Right ventricle myocardium inferior (tissue), 1 donor: ENCODE results near the gene SLC46A2. TPM values are rescaled to one million over a fixed set of nuclear protein-coding genes. Genes with fewer than 3 reads are reported as not detected.

Experiments used
- ATAC-seq: fragments of 200-7000 bp; cut with Tn5 transposase; one replicate; pipeline ENCODE4 v1.9.1; 2020; ENCODE audit warnings: mild to moderate bottlenecking, moderate library complexity
- DNase-seq: peaks from one replicate; pipeline ENCODE4 v3.0.0; 2021; ENCODE audit errors: missing footprints
- intact Hi-C: fragments of 100-400 bp; cut with DNase I; formaldehyde crosslinking; loops from one replicate; pipeline ENCODE4 v1.11.0; 2022
- total RNA-seq: library from RNA; stranded (reverse); fragmentation: NEBNext Ultra II Directional; extraction: Animal tissue kit (Norgen Biotek cat#: 25700); gene quantifications from one replicate; pipeline ENCODE4 v1.2.1, GENCODE V29; 2021
- donor health status: DM: no; HTN: yes; CAD: no; lungs with severe emphysema.

The SLC46A2 gene
- total RNA-seq, 1 donor from 2014 or later, result not detected

DNA sequence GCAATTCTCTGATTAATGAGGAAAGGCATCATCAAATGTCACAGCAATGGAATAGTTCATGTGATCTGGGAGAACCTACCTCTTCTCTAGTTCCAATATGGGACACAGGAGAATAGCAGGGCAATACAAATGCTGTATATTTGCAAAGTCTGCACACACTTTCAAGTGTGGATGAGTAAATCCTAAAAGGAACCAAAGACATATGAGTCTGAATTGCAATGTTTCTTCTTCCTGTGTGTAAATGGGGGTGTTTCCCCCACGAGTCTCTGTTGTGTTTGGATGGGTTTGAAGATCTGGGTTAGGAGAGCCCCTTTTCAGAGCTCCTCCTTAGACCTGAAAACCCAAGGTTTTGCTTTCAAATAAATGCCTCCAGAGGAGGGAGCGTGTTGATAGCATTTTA lies 26.9 kb downstream of the SLC46A2 start:
- intact Hi-C loops, result no loop called here
- ATAC-seq, result no peak
- no peak for DNase-seq

DNA sequence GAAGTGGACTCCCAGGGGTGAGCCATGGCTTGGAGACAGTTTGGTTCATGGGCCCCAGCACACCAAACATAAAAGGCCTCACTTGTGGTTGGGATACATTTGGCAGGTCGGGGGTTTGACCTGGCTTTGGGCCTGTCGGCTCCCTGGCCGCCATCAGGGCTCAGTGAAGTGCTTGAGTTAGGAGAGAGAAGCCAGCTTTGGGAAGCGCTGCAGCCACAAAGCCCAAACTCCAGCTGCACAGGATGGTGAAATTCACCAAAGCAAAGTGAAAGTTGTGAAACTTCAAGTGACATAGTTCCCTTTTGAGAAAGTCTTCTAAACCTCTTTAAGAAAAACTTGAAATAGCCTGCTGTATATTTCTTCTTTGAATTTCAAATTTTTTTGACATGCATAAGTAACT lies 27.5 kb downstream of the SLC46A2 start:
- DNase-seq (peak; percentile 74), ATAC-seq (peak; percentile 58)
- intact Hi-C loops, result no loop called here

DNA sequence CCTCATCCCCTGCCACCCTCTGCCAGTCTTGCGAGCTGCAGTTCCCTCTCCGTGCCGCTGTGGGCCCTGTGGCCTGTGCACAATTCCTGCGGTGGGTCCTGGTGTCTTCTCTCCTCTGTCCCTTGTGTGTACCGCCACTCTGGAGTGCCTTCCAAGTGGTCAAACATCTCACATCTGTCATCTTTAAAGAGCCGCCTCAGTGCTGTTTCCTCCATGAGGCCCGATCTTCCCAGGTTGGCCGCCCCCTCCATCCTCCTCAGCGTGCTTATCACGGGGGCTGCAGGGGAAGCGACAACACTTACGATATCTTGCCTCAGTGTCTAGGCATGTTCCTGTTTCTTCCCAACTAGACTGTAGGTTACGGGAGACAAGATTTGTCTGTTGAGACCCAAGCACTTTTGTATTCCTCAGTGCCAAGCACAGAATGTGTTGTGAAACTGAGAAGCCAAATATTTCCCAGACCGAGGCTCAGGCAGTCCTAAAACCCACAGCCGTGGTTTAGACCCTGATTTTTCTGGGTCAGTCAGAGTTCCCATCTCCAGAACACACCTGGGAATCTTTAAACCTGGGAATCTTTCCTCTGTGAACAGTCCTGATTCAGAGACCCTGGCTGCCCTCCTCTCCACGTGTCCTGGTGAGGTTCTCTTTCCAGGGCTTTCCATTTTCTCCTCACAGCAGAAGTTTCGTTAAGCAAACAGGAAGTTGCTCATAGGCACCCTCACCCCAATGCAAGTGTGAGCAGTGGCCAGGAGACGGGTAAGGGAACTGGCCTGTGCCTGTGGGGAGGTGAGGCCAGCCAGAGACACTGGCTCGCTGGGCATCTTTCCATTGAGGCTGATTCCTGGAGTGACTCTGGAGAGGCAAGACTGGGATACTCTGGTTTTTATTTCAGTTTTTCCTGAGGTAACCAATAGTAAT lies 28.8 kb downstream of the SLC46A2 start:
- ATAC-seq (peak; percentile 64), DNase-seq (peak; percentile 79)
- intact Hi-C loops, result no loop called here

DNA sequence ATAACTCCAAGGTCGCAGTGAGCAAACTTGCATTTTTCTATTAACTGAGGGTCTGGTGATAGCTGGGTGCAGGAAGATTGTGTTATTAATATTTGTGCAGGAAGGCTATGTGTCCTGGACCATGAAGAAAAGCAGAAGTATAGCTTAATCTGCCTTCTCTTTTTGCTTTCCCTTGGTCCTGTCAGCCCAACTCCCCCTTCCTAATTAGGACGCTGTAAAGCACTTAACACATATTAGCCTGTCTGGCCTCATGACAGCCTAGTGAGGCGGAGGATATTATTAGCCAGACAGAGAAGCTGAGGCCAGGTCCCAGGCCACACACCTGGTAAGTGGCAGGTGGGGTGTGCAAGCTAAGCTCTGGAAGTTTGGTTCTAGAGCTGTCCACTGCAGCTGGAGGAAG lies 29.5 kb downstream of the SLC46A2 start:
- intact Hi-C loops, result no loop called here
- DNase-seq (no peak), ATAC-seq (no peak)

DNA sequence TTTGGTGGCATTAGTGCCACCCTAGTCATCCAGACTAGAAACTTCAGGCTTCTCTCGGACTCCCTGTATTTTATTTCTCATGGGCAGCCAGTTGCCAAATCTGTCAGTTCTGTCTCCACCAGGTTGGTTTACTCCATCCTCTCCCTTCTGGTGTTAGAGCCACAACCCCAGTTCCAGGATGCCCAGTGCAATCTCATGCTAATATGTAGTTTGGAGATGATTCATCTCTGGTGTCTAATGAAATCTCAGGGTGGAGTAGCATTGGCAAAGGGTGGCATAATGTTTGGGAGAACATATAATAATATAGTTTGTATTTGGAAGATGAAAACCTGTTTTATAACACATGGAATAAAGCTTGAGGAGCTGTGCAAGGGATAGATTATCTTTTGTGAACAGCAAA lies 30.2 kb downstream of the SLC46A2 start:
- DNase-seq, result no peak
- ATAC-seq, result no peak
- intact Hi-C loops, result no loop called here

DNA sequence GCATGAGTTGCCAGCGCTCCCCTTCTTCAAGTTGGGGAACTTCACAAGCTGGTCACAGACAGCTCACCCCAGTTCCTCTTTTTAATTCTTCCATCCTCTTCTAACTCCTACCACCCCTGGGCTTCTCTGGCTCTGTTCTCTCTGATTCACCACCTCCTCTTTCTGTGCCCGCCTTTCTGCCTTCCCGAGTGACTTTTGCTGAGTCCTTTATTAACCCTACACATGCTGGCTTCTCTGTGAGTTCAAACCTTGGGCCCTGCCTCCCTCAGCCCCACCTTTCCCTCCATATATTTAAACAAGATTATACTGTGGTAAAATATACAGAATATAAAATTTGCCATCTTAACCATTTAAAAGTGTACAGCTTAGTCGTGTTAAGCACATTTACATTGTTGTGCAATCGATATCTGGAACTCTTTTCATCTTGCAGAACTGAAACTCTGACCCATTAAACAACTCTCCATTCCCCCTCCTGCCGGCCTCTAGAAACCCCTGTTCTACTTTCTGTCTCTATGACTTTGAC lies 32.0 kb downstream of the SLC46A2 start:
- intact Hi-C loops, result no loop called here
- ATAC-seq (peak; percentile 24), DNase-seq (no peak)

DNA sequence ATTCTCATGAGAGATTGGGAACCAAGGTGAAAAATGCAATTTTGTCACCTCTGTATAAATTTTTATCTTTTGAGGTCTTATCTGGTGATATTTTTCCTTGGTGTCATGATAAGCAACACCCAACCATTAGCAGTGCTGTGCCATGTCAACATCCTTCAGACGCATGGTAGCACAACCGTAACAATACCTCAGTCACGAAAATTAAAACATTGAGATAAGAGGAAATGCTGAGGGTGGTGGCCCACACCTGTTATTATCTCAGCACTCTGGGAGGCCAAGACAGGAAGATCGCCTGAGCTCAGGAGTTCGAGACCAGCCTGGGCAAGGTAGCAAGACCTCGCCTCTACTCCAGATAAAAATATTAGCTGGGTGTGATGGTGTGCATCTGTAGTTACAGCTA lies 32.7 kb downstream of the SLC46A2 start:
- intact Hi-C loops, result no loop called here
- no peak for ATAC-seq
- DNase-seq, result no peak

DNA sequence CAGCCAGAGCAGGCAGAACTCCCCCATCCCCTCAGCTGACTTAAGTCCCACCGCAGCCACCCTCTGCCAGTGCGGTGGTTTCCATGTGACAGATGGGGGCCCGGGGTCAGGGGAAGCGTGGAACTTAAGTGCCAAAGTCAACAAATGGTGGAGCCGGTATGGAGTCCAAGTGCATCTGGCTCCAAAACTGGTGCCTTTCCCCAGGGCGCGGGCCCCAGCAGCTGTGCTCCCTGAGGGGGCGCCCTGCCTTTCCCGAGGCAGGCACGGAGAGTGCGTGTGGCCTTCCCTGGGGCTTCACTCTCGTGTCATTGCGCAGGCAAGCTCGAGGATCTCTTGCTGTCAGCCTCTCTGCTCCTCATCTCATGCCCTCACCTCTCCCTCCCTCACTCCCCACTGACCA lies 33.8 kb downstream of the SLC46A2 start:
- intact Hi-C loops, result no loop called here
- no peak for DNase-seq
- no peak for ATAC-seq

DNA sequence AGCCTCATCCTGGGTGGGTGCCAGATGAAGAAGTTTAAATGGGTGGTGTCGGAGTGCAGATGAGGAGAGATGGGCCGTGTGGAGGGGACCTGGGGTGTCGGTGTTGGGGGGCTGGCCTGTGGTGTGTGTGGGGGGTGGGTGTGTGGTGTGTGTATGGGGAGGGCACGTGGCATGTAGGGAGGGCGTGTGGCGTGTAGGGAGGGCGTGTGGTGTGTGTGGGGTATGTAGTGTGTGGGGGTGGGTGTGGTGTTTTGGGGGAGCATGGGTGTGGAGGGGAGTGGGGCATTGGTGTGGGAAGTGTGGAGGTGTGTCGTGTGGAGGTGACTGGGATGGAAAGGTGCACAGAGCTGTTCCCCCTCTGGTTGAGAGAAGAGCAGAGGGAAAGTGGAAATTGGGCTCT lies 34.5 kb downstream of the SLC46A2 start:
- ATAC-seq, result no peak
- DNase-seq, result no peak
- intact Hi-C loops, result no loop called here

DNA sequence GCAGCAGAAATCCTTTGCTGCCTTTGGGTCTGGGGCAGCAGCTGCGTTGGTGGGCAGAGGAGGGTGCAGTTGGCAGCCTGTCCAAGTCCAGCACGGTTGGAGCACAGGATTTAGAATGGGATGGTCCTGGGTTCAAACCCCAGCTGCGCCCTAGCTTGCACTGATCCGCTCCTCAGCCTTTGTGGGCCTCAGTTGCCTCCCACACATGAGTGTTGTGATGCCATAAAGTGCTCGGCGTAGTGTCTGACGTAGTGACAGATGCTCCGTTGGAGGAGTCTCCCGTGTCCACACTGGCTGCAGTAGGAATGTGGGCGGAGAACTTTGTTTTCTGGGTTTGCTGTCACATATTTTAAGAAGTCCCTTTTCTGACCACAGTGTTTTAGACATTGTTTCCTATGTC lies 36.0 kb downstream of the SLC46A2 start:
- intact Hi-C loops, result no loop called here
- no peak for DNase-seq
- ATAC-seq, result no peak

DNA sequence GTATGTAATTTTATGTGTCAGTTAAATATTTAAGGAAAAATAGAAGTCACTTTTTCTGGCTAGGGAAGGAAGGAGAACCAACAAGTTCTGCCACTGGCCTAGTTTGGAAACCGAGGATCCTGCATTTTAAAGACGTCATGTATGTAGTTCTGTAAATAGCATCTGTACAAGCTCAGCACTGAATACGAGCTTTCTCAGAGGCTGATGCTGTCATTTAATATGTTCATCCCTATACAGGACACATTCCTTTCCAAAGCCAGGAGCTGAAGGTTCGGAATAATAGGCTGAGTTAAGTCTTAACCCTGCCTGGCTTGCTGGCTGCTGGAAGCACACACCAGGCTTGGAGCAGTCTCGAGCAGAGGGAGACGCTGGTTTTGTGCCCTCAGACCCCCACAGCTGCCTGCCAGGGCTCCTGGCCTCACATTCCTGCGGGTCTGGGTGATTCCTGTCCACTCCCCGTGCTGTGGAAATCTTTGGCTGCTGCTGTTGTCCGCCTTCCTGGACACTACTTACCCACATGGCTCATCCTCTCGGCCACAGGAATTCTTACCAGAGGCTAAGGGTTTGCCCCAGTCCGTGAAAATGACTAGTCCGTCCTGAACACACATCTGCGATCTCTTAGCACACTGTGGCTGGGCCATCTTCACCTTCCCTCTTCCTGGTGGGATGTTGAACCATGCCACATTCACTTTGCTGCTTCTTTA lies 36.6 kb downstream of the SLC46A2 start:
- intact Hi-C loops, result no loop called here
- ATAC-seq, result no peak
- DNase-seq, result no peak

DNA sequence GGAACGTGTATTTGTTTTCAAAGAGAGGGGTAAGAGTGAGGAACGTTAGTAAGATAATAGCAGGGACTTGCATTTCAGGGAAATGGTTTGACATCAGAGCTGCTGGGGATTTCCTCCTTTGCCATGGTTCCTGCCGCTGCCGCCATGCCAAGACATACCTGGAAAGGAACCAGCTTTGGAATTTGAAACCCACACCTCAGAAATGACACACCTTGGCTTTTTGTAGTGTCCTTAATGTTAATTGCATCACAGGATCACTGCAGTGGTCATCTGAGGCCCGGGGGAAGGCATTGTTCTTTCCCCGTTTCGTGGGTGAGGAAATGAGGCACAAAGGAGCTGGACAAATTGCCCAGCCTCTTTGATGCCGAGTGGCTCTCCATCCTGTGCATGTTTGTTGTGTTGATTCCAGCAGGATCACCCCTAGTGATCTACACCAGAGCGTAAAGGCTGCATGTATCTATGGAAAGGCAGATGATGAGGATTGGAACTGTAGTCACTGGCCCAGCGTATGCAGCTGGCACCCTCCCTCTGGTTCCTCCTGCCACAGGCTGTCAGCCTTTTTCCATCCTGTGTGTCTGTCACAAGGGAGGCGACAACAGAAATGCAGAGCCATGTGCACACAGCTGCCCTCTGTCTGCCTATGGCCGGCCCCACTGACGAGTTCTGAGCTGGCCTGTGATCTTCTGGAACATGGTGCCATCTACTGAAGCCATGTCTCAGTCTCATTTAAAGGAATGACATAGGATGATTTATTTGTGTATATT lies 37.8 kb downstream of the SLC46A2 start:
- ATAC-seq (no peak), DNase-seq (no peak)
- intact Hi-C loops, result no loop called here

DNA sequence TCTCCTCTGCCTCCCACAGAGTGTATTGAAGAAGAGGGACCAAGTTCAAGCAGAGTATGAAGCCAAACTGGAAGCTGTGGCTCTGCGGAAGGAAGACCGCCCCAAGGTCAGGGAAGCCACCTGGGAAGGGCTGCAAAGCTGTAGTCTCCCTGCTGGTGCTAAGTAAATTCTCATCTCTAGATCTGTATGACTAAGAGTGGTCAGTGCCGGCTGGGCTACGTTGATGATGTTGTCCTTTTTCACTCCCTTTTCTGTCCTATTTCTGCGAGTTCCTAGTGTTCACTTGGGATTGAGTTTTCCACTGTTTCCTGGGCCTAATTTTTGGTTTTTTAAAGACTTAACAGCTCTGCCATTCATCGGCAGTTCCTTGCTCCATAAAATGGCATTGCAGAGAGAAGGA lies 39.8 kb downstream of the SLC46A2 start:
- no peak for DNase-seq
- ATAC-seq, result no peak
- intact Hi-C loops, result no loop called here

DNA sequence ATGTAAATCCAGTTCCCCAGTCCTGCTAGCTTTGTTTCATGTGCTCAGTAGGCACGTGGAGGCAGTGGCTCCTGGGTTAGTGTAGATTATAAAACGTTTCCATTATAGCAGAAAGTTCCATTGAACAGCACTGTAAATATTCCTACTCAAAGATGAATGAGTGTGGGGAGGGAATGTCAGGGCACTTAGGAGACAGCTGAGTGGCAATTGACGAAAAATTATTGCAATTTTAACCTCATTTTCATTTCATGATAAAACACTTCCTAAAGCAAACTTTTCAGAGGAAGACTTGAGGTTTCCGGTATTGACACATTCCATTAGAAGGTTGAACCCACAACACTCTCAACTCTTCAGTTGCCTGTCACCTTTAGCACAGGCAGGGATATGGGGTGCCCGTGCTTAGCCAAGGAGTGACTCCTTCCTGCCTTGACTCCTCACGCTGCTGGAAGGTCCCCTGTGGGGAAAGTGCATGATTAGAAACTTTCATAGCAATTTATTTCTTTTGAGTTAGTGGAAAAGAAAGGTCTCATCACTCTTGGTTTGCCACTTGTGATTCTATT lies 41.2 kb downstream of the SLC46A2 start:
- DNase-seq (no peak), ATAC-seq (no peak)
- intact Hi-C loops, result loop anchor here (10.0 kb wide), 1 partner anchor 265 kb away; no protein-coding TSS in a partner anchor

DNA sequence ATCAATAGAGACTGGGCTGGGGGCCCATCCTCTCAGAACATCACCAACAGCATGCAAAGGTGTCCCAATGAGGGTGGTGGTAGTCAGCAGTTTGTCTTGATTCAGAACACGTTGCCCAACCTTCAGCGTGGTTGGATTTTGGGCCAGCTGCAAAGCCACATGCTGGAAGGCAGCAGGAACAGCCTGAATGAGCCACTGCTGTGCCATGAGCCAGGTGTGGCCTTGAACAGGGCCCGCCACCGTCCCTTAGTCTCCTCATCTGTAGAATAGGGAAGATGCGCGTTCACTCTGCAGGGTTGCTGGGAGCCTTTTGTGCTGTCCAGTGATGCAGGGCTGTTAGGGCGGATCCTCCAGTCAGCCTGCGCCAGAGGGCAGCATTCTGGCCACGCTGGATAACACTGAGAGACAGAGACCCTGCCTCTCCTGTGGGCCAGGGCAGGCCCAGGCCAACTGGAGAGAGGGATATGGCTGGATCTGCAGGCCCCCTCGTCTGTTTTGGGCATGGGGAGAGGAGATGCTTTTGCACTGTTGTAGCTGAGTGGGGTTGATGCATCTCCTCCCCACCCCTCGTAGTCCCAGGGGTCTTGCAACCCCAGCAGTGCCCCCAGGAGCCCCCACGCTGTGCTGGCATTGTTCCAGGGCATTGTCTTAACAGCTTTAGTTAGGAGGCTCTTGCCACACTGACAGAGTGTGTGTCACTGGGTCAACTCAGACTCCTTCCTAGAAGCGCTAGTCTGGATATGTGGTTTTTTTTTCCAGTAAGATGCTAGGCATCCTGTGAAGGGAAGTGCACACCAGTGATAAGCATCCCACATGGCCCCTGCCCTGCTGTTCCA lies 42.1 kb downstream of the SLC46A2 start:
- DNase-seq (no peak), ATAC-seq (no peak)
- intact Hi-C loops, result loop anchor here (10.0 kb wide), 1 partner anchor 266 kb away; no protein-coding TSS in a partner anchor

DNA sequence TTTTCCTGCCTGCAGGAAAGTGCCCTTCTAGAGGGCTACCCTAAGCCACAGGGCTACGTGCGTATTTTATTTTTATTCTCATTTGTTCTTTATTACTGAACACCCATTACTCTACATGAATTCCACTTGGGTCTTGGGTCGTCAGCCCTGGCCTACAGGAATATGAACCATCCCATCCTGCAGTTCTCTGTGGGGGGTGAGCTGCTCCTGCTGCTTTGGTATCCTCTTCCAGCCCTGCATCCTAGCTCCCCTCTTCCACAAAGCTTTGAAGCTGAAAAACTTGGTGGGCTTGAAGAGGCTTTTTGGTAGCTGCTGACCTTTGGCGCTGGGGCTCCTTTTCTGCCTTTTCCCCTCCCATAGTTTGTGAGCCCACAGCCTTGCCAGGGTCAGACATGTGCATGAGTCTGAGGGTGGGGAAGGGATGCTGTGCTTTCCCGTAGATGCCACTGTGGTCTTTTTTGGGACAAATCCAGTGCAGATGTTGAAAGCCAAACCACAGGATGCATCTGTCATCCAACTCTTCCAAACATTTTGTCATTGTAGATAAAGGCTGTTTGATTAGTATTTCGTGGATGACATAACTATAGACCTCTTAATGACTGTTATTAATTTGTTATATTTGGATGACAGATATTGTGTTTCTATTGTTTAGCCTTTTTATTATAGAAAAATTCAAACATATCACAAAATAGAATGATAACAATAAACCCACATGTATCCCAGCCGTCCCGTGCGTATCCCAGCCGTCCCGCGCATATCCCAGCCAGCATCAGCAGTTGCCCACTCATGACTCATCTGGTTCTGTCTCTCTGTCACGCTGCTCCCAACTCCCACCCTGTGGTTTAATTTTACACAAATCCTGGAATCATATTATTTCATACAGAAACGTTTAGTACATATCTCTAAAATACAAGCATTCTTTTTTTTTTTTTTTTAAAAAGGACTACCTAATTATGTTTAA lies 43.9 kb downstream of the SLC46A2 start:
- intact Hi-C loops, result loop anchor here (10.0 kb wide), 1 partner anchor 268 kb away; no protein-coding TSS in a partner anchor
- ATAC-seq (no peak), DNase-seq (no peak)
